ES-I3 (cell line): Measurements from ENCODE around the gene SMIM43.

Source experiments
- H3K36me3 ChIP-seq: 2 replicates; pipeline ENCODE4 v1.6.1; 2013; ENCODE audit warnings: mild to moderate bottlenecking, low read length, control low read depth, moderate library complexity; ENCODE audit not compliant: insufficient read depth
- H3K4me1 ChIP-seq: 2 replicates; pipeline ENCODE4 v1.6.1; 2013; ENCODE audit warnings: mild to moderate bottlenecking, control low read depth, low read length; ENCODE audit not compliant: insufficient read depth
- H3K9ac ChIP-seq: 2 replicates; pipeline ENCODE4 v1.6.1; 2013; ENCODE audit warnings: low read depth, mild to moderate bottlenecking, low read length, moderate library complexity
- H3K9me3 ChIP-seq: 2 replicates; pipeline ENCODE4 v1.6.1; 2013; ENCODE audit warnings: mild to moderate bottlenecking, low read length, moderate library complexity; ENCODE audit not compliant: control insufficient read depth, insufficient read depth

Gene SMIM43

DNA sequence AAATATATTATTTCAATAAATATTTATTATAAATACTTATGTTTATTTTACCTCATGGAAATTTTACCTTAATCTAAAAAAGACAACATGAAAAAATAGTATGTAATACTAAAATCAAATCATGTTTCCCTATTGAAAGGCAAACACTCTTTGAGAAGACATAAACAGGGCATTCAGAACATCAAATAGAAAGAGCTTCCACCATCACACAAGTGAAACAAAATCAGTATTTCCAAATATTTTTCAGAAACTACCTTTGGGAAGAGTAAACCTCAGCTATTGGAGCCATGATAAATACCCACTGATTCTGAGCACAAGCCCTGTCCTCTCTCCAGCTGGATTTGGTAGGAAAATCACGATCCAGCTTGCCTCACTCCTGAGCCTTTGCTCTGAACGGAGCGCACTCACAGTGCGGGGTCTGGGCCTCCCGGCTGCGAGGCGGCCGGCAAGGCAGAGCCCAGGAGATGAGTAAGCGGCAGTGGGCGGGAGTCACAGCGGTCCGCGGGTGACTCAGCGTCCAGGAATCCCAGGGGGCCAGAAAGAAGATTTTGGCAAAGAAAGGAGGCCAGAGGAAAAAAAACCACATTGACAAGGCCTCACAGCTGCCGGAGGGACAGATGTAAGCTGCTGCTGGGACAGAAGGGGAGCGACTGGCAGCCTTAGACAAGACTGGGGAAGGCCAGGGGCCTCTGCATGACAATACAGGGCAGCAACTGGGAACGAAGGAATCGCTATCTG, 53.5 kb downstream of the SMIM43 start:
- Histone ChIP-seq H3K4me1 (peaks cover 23% of the 10 kb centered on the region), H3K36me3 (no peaks in the 10 kb centered on the region), H3K9me3 (no peaks in the 10 kb centered on the region), H3K9ac (peak overlapping the region; percentile 23)

- Histone ChIP-seq H3K4me1 (peaks cover 31% of the 10 kb centered on the region), H3K9me3 (no peaks in the 10 kb centered on the region), H3K9ac (no peak overlapping the region), H3K36me3 (no peaks in the 10 kb centered on the region)
These were observed 55.1 kb downstream of the SMIM43 start for GRCh38 chr4:121709766-121710405.
